CD4-positive, alpha-beta T cell treated with Interleukin-1 beta for 1 hour (primary cell): Measurements from ENCODE around the gene THTPA.
"Not testable (repeated sequence)": the region's sequence is repeated elsewhere in the genome, so short reads cannot be mapped to it uniquely, and the experiment has no call there.

Source experiments
- DNase-seq, 2 donors: peaks; one replicate each; pipeline ENCODE4 v3.0.0-alpha.2; 2020 to 2022

The THTPA gene

DNA sequence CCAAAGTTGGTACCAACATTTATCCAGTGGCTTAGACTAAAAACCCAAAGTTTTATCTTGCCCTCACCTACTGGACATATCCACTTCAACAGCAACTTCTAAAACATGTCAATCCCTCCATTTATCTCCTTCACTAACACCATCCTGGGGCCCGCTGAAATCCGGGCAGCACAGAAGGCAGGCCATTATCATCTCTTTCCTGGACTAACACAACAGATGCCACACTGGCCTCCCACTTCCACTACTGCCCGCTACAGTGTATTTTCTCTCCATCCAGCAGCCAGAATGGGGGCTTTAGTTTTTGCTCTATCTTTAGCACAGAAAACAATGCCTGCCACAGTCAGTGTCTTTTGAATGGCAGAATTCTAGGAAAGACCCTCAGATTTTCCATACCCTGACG lies 20.1 kb upstream of the THTPA start:
- no peak for DNase-seq

DNA sequence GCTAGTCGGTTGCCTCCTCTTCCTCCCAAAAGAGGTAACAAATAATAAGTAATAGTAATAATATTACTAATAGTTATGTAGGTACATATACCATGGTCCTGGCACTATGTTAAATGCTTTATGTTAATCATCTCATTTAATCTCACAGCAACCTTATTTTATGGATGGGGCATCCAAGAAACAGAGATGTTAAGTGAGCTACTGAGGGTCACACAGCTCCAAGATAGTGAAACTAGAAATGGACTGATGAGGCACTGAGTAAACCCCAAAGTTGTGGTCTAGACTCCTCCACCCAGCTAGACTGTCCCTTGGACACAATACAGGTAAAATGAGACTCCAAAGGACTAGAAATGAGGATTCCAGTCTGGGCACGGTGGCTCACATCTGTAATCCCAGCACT lies 19.6 kb upstream of the THTPA start:
- DNase-seq: no peak

DNA sequence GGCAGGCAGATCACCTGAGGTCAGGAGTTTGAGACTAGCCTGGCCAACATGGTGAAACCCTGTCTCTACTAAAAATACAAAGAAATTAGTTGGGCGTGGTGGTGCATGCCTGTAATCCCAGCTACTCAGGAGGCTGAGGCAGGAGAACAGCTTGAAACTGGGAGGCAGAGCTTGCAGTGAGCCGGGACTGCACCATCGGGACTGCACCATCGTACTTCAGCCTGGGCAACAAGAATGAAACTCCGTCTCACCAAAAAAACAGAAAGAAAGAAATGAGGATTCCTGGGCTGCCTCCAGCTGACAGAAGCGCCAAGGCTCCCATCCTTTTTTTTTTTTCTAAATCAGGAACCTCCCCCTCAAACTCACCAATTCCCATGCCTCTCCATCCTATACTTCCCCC lies 19.2 kb upstream of the THTPA start:
- DNase-seq: not testable (repeated sequence)

DNA sequence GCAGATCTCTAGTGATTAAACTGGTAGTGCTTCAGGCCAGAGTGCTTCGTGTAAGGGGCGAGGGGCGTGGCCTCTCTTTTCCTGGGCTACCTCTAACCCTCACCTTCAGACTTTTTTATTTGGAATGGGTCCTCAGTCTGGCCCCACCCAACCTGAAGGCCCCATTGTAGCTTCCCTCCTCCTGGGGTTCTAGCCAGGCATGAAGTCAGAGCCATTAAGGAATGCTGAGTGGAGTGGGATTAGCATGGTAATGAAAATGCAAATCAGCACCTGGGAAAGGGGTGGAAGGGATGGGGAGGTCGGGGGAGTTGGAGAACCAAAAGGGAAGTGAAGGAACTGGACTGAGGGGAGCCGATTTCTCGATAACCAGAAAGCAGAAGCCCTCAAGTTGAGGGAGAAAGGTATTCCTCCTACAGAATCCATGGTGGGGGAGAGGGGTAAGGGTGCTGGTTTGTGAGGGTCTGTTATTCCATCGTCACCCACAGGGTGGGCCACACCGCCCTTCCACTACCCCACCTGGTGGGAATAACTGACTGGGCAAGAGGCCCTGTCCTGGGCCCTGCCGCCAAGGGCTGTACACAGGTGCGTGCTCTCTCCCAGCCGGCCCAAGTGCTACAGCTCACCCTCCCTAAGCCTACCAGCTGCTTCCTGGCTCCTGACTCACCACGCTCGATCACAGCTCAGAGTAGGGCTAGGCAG lies 18.6 kb upstream of the THTPA start:
- no peak for DNase-seq

GRCh38 chr14:23538050-23538718 lies 17.9 kb upstream of the THTPA start:
- DNase-seq: no peak

DNA sequence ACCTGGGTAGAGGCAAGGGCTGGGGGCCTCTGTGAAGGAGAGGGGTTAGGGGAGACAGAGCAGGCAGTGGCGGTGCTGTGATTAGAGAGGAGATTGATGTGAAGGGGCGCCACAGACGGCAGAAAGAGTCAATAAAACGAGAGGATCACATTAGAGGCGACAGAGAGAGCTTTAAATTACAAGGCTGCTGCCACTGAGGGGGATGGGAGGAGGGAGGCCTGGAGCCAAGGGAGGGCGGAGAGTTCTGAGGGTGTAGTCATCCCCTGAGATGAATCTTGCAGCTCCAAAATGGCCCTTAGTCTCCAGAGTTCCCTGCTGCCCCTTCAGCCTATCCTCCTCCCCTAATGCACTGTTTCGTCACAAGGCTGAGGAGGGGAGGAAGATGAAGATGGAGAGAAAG lies 17.3 kb upstream of the THTPA start:
- no peak for DNase-seq

DNA sequence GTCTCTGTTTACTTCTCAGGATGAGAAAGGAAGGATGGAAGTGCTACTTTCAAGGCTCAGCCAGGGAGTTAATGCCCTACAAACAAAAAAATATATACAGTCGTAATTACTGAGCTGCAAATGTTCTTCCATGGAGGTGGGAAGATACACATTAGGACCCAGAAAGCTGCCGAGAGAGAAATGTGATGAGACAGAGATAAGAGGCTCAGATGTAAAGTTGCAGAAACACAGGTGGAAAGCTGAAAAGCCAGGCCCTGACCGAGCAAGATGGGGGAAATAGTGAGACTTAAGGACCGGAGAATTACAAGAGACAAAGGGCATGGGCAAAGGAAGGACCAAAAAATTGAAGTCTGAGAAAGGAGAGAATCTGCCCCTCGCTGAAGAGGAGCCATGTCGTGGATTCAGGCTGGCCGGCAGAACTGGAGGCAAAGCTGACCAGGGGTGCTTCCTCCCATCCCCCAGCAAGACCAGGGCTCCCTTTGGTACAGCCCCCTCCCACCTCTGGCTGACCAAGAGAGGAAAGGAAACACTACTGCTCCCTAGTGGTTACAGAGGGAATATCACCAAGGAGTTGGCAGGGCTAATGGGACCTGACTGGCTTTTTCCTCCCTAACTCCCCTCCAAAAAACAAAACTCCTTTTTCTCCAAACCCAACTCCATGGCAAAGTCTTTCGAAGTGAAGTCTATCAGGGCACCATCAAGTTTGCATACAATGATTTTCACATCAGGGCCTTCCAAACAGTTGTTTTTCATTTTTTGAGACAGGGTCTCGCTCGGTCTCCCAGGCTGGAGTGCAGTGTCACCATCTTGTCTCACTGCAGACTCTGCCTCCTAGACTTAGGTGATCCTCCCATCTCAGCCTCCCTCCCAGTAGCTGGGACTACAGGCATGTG lies 16.6 kb upstream of the THTPA start:
- DNase-seq: peak; percentile 15 to 57

GRCh38 chr14:23540141-23540469 lies 16.0 kb upstream of the THTPA start:
- DNase-seq: no peak

DNA sequence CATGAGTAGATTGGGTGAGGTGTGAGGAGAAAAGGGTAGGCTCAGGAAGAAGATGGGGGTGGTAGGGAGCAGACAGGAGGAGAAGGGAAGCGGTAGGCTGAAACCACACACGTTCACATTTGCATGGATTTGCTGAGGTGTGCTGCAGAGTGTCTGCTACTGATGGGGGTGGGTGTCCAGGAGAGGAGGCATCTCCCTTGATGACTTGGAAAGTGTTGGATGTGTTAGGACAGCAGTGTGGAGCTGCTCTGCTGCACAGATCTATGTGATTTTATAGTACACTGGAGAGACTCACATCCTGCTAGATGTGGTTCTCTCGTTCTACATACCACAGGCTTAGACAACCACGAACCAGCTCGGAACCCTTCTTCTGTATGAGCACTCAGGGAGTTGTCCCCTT lies 13.8 kb upstream of the THTPA start:
- no peak for DNase-seq

DNA sequence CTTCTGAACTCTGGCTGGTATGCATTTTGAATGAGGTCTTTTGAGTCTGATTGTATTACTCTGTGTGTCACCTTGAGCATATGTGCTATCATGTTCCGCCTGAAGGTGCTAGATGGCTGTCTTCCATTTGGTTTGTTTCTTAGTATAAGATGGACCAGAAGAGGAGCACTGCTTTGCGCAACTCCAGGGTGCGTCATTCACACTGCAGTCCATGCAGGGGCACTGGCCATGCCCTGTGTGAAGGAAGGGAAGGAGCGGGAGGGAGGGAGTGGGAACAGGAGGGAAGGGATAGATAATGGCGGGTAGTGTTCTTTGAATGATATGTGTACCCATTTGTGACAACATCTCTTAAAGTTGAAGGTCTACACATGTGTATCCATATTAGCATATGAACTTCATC lies 12.7 kb upstream of the THTPA start:
- no peak for DNase-seq

GRCh38 chr14:23544511-23545447 lies 11.3 kb upstream of the THTPA start:
- no peak for DNase-seq

DNA sequence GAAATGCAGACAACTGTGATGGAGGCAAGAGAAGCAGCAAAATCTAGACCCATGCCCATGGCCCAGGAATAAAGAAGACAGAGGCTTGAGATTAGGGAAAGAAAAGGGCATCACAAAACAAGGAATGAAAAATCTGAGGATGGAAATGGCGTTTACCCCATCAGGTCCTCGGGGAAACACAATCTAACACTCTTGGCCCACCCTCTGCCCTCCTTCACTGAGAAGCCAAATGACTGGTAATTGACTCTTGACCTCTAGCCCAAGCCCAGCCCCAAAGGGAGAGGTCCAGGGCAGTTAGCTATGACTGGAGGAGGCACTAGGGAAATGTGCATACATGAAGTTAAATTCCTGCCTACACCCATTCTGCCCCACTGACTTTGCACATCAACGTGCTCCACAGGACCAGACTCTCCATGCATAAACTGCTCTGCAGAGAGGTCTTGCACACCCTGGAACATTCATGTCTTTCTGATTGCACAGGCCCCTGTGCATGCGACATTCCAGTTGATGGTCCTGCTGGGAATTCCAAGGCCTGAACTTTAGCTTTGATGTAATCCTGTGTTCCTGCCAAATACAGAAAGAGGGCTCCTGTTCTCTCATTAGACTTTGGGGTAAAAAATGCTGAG lies 10.2 kb upstream of the THTPA start:
- DNase-seq: no peak

DNA sequence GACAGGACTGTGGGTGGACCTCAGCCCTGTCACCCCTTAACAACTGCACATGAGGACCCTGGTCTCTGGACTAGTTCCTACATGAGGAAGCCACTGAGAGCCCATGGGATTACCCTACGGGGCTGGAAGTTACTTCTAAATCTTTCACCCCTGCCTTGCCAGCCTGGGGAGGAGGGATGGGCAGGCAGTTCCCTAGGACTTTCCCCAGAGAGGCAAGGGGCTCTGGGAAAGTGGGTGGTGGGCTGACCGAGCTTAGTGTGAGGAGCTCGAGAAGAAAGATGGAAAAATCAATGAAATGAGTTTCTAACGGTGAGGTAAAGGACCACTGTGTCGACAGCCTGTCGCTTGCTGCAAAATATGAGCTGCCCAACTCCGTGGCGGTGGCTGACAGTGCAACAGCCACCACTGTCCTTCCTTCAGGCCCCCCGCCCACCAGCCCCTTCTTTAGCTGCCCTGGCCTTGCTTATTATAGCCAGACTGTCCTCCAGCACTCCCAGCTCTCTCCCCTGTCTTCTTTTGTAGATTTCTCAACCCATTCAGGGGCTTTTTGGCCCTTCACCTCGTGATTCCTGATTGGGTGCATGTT lies 9.5 kb upstream of the THTPA start:
- DNase-seq: no peak

- no peak for DNase-seq
Observed at GRCh38 chr14:23547924-23548323, 8.1 kb upstream of the THTPA start.

DNA sequence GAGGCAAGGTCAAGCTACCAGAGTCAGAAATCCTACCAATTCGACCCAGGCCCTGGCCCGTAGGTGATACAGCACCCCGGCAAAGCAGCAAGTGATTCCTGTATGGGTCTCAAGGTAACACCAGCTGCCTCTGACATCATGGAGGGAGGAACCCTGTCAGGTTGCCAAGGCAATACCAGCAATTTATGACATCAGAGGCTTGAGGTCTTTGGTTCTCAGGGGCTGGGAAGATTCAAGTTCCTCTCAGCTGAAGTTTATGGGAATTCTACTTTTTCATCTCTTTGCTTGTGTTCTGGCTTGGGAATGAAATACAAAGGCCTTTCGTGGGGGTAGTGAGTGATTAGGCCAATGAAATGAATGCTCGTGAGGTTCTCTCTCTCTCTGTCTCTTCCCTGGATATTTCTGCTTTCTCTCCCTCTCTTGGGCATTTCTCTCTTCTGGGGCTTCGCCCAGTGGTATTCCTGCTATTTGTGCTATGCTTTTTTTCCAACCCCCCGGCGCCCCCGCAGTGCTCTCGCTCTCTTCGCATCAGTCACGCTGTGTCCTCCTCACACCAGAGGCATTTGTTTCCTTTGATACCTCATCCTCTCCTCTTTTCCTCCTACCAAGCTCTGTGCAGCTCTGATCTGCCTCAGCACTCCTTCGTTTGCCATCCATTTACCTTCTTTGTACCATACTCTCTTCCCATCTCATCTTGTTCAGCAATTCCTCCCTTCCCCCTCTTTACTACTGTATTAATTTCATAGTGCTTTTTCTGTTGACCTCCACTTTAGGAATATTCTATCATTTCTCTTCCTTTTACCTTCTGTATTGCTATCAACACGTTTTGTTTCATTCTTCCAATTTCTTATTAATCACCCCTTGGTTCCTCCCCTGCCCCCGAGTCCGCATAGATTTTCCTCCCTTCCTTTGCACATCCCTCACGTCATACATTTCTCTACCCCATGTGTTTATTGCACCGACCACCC lies 7.4 kb upstream of the THTPA start:
- no peak for DNase-seq

GRCh38 chr14:23550131-23550811 lies 5.8 kb upstream of the THTPA start:
- DNase-seq: no peak

- DNase-seq: no peak
Observed at GRCh38 chr14:23550812-23551265, 5.2 kb upstream of the THTPA start.

DNA sequence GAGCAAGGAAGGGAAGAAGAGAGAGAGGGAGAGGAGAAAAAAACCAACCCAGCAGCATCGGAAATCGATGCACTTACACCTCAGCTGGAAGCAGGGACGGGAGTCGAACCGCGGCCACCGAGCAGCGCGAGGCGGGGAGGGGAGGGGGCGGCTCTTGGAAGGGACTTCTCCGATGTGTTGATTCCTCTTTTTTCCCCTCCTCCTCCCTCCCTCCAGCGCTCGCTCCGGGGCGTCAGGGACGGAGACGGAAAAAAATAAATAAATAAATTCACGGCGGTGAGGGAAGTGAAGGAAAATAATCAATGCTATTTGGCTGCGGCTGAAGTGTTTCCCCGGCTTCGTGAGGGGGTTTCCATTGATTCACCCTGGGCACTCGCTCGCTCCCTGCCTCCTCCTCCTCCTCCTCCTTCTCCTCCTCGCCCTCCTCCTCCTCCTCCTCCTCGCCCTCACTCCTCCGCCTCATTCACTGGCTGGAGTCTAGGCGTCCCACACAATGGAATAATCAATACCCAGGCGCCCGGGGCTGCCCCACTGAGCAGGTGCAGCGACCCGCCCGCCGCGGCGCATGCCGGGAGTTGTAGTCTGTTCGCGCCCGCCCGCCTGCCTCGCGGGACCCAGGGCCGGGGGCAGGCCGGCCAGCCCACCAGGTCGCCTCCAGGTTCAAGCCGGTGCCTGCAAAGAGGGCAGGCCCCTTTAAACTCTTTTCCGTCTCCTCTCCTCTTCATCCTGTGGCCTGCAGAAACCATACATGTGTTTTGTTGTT lies 4.6 kb upstream of the THTPA start, which contains the start of gene ZFHX2:
Gene ZFHX2, minus strand, starts transcription at position 500 of the 763 bp plus-strand sequence. CDS start 16,440 bp downstream, outside the sequence.
- peak; percentile 67 to 79 for DNase-seq

- DNase-seq: no peak
Observed at GRCh38 chr14:23555533-23555881, 564 bp upstream of the THTPA start.
